HG03439 (cell line): Measurements from ENCODE around the gene SLC6A7.

ENCODE experiments used
- ATAC-seq: cut with Tn5 transposase; IDR thresholded peaks from one replicate; pipeline ENCODE4 v1.9.1; 2021; ENCODE audit warnings: mild to moderate bottlenecking, moderate library complexity; ENCODE audit not compliant: unreplicated experiment

SLC6A7 gene

GRCh38 chr5:150189728-150190502 lies at the start of gene SLC6A7:
SLC6A7 (plus strand) TSS chr5:150190062; CDS start chr5:150190328, 266 bp downstream.
- ATAC-seq: no peak

GRCh38 chr5:150140830-150141229 lies 49.0 kb upstream of the SLC6A7 start:
- no peak for ATAC-seq

GRCh38 chr5:150141544-150142184 lies 48.2 kb upstream of the SLC6A7 start:
- ATAC-seq: no peak

GRCh38 chr5:150142185-150142958 lies 47.5 kb upstream of the SLC6A7 start:
- ATAC-seq: no peak

GRCh38 chr5:150142959-150143349 lies 46.9 kb upstream of the SLC6A7 start:
- no peak for ATAC-seq

GRCh38 chr5:150143350-150144245 lies 46.3 kb upstream of the SLC6A7 start:
- no peak for ATAC-seq

GRCh38 chr5:150144246-150144801 lies 45.5 kb upstream of the SLC6A7 start:
- ATAC-seq: no peak

GRCh38 chr5:150144879-150145278 lies 45.0 kb upstream of the SLC6A7 start:
- no peak for ATAC-seq

- no peak for ATAC-seq
Measured at GRCh38 chr5:150146235-150146634, 43.6 kb upstream of the SLC6A7 start.

GRCh38 chr5:150146862-150147601 lies 42.8 kb upstream of the SLC6A7 start:
- ATAC-seq: no peak

GRCh38 chr5:150147670-150148069 lies 42.2 kb upstream of the SLC6A7 start:
- no peak for ATAC-seq

GRCh38 chr5:150148117-150148927 lies 41.5 kb upstream of the SLC6A7 start:
- ATAC-seq: no peak

GRCh38 chr5:150149618-150150017 lies 40.2 kb upstream of the SLC6A7 start:
- ATAC-seq: no peak

GRCh38 chr5:150152636-150153462 lies 37.0 kb upstream of the SLC6A7 start:
- ATAC-seq: no peak

- ATAC-seq: no peak
Measured at GRCh38 chr5:150153483-150153882, 36.4 kb upstream of the SLC6A7 start.

- no peak for ATAC-seq
Measured at GRCh38 chr5:150153957-150154617, 35.8 kb upstream of the SLC6A7 start.

- no peak for ATAC-seq
Measured at GRCh38 chr5:150154618-150155128, 35.2 kb upstream of the SLC6A7 start.
